ENCODE measurements around the gene KIAA1671. TPM values are rescaled to one million over a fixed set of nuclear protein-coding genes. Genes with fewer than 3 reads are reported as not detected.

KIAA1671 gene
- total RNA-seq, 2 experiments from 2014 or later, result 5.1 to 5.5 TPM

DNA sequence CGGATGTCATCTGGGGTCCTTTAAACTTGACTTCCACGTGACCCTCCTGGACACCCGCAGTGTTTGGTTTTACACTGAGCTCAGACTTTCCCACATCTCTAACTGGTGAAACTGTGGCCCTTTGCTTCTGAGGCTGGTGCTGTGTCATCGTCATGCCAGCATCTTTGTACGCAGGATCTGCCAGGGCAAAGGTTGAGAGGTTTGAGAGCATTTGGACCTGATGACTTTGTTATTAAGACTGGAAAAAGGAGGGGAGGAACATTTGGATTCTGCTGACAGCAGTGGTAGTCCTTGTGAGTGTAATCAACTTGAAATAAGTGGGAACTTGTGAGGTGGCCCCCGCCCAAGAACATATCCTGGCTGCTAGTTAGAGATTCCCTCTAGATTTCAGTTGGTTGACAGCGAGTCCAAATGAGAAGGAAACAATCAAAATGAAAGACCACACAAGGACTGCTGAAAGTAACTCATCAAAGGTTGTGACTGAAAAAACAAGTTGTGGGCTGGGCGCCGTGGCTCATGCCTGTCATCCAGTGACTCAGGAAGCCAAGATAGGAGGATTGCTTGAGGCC lies 102.5 kb downstream of the KIAA1671 start:
- Mint-ChIP-seq H3K4me3 (no peak overlapping the region), H3K4me1 (ENCODE audit: low read depth) (peaks cover 21% of the 10 kb centered on the region), H3K27me3 (ENCODE audit: low read depth) (no peaks in the 10 kb centered on the region), H3K36me3 (ENCODE audit: low read depth) (peaks cover 4% of the 10 kb centered on the region), H3K9me3 (ENCODE audit: insufficient read depth) (peaks cover 7% of the 10 kb centered on the region), H3K27ac (peak overlapping the region; percentile 47)
- DNase-seq (peak; percentile 47), ATAC-seq (peak; percentile 28)
- ChIA-PET POLR2A (interaction anchor here (0.7 to 1.3 kb wide), 2 partner anchors 15 to 496 kb away, joined by 3 read pairs; no protein-coding TSS in a partner anchor), CTCF (interaction anchor here (0.9 to 4.9 kb wide), 9 partner anchors 14 to 118 kb away, joined by 3 to 23 read pairs (median 3); no protein-coding TSS in a partner anchor)

DNA sequence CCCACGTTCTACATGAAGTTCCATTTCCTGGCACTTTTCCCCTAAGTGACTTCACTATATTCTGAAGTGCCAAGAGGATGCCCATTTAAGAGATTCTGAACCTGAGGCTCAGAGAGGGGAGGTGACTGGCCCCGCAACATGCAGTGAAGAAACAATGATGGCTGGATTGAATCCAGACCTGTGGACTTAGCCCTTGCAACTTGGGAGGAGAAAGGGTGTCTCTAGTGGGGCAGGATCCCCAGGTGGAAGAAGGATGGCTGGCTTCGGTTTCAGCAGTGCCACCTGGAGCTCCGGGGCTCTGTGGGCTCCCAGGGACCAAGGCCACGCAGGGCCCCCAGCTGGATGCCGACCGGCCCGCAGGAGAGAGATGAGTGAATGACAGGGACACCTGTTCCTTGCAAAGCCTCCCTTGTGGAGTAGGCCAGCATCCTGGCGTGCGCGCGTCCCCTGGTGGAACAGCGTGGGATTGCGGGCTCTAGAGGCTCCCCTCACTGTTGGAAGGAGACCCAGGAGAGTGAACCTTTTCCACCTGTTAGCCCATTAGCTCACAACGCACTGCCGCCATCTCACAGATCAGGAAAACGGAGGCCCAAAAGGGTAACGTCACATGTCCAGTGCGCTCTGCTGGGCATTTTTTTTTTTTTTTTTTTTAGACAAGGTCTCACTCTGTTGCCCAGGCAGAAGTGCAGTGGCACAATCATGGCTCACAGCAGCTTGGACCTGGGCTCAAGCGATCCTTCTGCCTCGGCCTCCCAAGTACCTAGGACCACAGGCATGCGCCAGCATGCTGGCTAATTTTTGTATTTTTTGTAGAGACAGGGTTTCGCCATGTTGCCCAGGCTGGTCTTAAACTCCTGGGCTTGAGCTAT lies 104.7 kb downstream of the KIAA1671 start:
- peak; percentile 70 for ATAC-seq
- Mint-ChIP-seq H3K27me3 (ENCODE audit: low read depth) (no peaks in the 10 kb centered on the region), H3K36me3 (ENCODE audit: low read depth) (no peaks in the 10 kb centered on the region), H3K4me3 (no peak overlapping the region), H3K4me1 (ENCODE audit: low read depth) (peaks cover 41% of the 10 kb centered on the region), H3K27ac (no peak overlapping the region), H3K9me3 (ENCODE audit: insufficient read depth) (no peaks in the 10 kb centered on the region)
- peak; percentile 84 for DNase-seq
- CTCF ChIA-PET, result interaction anchor here (0.6 to 8.8 kb wide), 16 partner anchors 9 to 734 kb away, joined by 3 to 112 read pairs (median 4); partner anchors contain the start of gene KIAA1671
- POLR2A ChIA-PET, result no interaction called here

DNA sequence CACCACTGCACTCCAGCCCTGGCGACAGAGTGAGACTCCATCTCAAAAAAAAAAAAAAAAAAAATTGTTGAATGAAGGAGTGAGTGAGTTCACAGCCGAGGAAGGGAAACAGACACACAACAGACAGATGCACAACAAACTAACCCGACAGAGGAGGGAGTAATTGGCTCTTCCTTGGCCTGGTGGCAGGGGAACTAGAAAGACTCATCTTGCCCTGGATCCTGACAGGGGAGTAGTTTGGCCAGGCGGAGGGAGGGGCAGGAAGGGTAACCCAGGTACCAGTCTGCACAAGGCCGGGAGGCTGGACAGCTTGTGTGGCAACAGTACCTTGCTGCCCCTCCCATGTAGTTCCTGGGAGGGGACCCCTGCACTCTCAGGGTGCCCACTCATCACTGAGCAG lies 106.9 kb downstream of the KIAA1671 start:
- DNase-seq (no peak), ATAC-seq (no peak)
- Mint-ChIP-seq H3K27me3 (ENCODE audit: low read depth) (no peaks in the 10 kb centered on the region), H3K27ac (peak overlapping the region; percentile 25), H3K36me3 (ENCODE audit: low read depth) (no peaks in the 10 kb centered on the region), H3K9me3 (ENCODE audit: insufficient read depth) (no peaks in the 10 kb centered on the region), H3K4me1 (ENCODE audit: low read depth) (peaks cover 60% of the 10 kb centered on the region), H3K4me3 (no peak overlapping the region)
- ChIA-PET POLR2A (interaction anchor here (1.9 kb wide), 1 partner anchor 11 kb away, joined by 5 read pairs; no protein-coding TSS in a partner anchor), CTCF (interaction anchor here (0.8 to 8.8 kb wide), 7 partner anchors 9 to 123 kb away, joined by 3 to 112 read pairs (median 12); no protein-coding TSS in a partner anchor)

DNA sequence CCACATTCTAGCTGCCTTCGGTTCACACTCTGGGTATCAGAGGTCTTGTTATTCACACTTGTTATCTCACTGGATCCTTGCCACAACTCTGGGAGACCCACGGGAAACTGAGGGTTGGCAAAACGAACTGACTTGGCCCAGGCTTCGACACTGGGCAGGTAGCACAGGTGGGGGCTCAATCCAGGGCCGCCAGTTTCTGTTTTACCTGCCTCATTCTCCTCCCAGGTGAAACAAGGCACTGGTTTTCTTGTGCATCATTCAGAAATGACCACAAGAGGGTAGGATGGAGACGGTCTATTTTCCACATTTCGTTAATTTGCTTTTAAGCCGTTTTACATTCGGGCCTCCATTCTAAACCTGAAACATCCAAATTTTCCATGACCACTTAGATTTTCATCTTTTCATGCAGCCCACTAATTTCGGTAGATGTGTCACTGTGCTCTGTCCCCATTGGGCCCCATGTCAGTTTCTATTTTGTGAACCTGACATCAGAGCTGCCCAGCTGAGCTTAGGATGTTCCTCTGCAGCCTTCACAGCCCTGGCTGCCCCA lies 108.1 kb downstream of the KIAA1671 start:
- peak; percentile 20 for ATAC-seq
- Mint-ChIP-seq H3K4me3 (peak overlapping the region; percentile 43), H3K36me3 (ENCODE audit: low read depth) (no peaks in the 10 kb centered on the region), H3K9me3 (ENCODE audit: insufficient read depth) (no peaks in the 10 kb centered on the region), H3K4me1 (ENCODE audit: low read depth) (peaks cover 61% of the 10 kb centered on the region), H3K27me3 (ENCODE audit: low read depth) (no peaks in the 10 kb centered on the region), H3K27ac (no peak overlapping the region)
- DNase-seq, result peak; percentile 45
- ChIA-PET CTCF (interaction anchor here (1.2 to 8.8 kb wide), 7 partner anchors 9 to 124 kb away, joined by 4 to 112 read pairs (median 13); no protein-coding TSS in a partner anchor), POLR2A (interaction anchor here (1.6 to 1.9 kb wide), 2 partner anchors 10 to 11 kb away, joined by 4 to 5 read pairs; no protein-coding TSS in a partner anchor)

DNA sequence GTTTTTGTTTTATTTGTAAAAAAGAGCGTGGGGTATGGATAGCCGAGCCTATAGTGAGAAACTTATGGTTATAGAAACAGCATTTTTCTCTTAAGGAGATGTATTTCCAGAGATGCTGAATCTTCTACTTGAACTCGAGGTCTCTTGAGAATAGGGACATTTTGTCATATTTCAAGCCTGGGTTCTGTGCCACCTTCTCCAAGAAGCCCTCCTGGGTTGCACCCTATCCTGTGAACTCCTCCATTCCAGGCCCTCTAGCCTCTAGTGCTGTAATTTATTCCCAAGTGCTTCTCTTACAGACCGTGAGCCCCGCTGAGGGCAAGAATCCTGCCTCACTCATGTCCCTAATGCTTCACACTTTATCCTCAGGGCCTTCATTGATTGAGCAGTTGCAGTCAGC lies 108.6 kb downstream of the KIAA1671 start:
- H3K4me3 Mint-ChIP-seq, result no peak overlapping the region
- no peak overlapping the region for H3K27ac Mint-ChIP-seq
- H3K4me1 Mint-ChIP-seq (ENCODE audit: low read depth), result peaks cover 61% of the 10 kb centered on the region
- no peak for DNase-seq
- CTCF ChIA-PET, result interaction anchor here (0.7 to 8.8 kb wide), 8 partner anchors 8 to 1456 kb away, joined by 3 to 112 read pairs (median 12); no protein-coding TSS in a partner anchor
- no peaks in the 10 kb centered on the region for H3K36me3 Mint-ChIP-seq (ENCODE audit: low read depth)
- POLR2A ChIA-PET, result interaction anchor here (0.7 to 1.9 kb wide), 4 partner anchors 9 to 20 kb away, joined by 3 to 5 read pairs (median 4); no protein-coding TSS in a partner anchor
- no peaks in the 10 kb centered on the region for H3K9me3 Mint-ChIP-seq (ENCODE audit: insufficient read depth)
- H3K27me3 Mint-ChIP-seq (ENCODE audit: low read depth), result no peaks in the 10 kb centered on the region
- ATAC-seq, result no peak

DNA sequence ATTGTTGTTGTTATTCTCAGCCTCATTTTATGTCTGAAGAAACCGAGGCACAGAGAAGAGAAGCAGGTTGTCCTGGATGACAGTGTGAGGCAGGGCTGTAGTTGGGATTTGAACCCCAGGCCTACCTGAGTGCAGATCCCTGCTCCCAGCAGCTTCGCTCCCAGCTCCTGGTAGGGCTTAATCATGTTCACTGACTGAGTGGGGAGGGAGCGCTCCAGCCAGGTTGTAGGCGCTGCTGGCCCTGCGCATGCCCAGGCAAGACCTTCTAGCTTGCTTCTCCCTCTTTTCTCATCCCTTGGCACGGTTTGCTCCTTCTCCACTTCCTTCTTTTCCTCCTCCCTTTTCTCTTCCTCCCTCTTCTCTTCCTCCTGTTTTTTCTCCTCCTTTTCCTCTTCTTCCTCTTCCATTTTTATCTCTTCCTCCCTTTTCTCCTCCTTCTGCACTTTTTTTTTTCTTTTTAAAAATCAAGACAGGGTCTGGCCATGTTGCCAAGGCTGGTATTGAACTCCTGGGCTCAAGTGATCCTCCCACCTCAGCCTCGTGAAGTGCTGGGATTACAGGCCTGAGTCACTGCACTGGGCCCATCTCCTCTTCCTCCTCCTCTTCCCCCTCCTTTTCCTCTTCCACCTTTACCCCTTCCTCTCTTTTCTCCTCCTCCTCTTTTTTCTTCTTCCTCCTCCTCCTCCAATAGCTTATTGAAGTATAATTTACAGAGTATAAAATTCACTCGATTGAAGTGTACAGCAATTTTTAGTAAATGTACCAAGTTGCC lies 109.3 kb downstream of the KIAA1671 start:
- Mint-ChIP-seq H3K36me3 (ENCODE audit: low read depth) (no peaks in the 10 kb centered on the region), H3K27ac (peak overlapping the region; percentile 82)
- POLR2A ChIA-PET, result interaction anchor here (0.7 to 1.6 kb wide), 3 partner anchors 10 to 19 kb away, joined by 3 to 4 read pairs (median 3); no protein-coding TSS in a partner anchor

DNA sequence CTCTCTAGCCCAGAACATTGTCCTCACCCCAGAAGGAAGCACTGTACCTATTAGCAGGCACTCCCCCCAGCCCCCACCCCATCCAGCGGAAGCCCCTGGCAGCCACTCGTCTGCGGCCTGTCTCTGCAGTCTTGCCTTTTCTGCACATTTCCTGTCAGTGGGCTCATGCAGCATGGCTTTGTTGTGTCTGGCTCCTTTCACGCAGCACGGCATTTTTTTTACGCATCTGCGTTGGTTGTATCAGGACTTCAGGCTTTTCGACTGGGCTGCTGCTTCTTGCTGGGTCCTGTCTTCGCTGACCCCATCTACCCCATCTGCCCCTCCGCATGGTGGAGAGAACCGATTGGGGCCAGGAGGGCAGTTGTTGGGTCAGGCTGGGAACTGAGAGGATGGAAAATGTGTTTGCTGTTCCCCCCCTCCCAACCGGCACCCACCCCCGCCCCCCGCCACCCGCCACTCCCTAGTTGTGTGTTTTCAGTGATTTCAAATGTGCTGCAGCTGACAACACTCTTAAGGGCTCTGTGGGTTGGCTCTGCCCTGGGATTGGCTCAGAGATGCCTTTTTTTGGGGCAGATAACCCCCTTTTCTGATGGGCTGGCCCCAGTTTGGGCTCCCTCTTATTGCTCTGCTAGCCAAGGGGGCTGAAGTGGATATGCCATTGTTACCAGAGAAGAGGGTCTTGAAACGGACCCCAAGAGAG lies 110.0 kb downstream of the KIAA1671 start:
- CTCF ChIA-PET, result interaction anchor here (1.0 to 8.8 kb wide), 4 partner anchors 10 to 24 kb away, joined by 3 to 112 read pairs (median 12); no protein-coding TSS in a partner anchor
- no peaks in the 10 kb centered on the region for H3K27me3 Mint-ChIP-seq (ENCODE audit: low read depth)
- DNase-seq (peak; percentile 86), ATAC-seq (peak; percentile 86)
- H3K4me1 Mint-ChIP-seq (ENCODE audit: low read depth), result peaks cover 68% of the 10 kb centered on the region
- H3K9me3 Mint-ChIP-seq (ENCODE audit: insufficient read depth), result no peaks in the 10 kb centered on the region
- POLR2A ChIA-PET, result interaction anchor here (1.0 kb wide), 1 partner anchor 19 kb away, joined by 3 read pairs; no protein-coding TSS in a partner anchor
- H3K27ac Mint-ChIP-seq, result peak overlapping the region; percentile 82
- H3K4me3 Mint-ChIP-seq, result peak overlapping the region; percentile 65
- no peaks in the 10 kb centered on the region for H3K36me3 Mint-ChIP-seq (ENCODE audit: low read depth)

More for the DNA sequence above, 109.3 kb downstream of the KIAA1671 start:
- DNase-seq (no peak), ATAC-seq (peak; percentile 10)
- Mint-ChIP-seq H3K4me3 (peak overlapping the region; percentile 65), H3K27me3 (ENCODE audit: low read depth) (no peaks in the 10 kb centered on the region), H3K4me1 (ENCODE audit: low read depth) (peaks cover 66% of the 10 kb centered on the region), H3K9me3 (ENCODE audit: insufficient read depth) (no peaks in the 10 kb centered on the region)
- CTCF ChIA-PET, result interaction anchor here (0.6 to 8.8 kb wide), 9 partner anchors 10 to 1455 kb away, joined by 3 to 112 read pairs (median 9); no protein-coding TSS in a partner anchor

DNA sequence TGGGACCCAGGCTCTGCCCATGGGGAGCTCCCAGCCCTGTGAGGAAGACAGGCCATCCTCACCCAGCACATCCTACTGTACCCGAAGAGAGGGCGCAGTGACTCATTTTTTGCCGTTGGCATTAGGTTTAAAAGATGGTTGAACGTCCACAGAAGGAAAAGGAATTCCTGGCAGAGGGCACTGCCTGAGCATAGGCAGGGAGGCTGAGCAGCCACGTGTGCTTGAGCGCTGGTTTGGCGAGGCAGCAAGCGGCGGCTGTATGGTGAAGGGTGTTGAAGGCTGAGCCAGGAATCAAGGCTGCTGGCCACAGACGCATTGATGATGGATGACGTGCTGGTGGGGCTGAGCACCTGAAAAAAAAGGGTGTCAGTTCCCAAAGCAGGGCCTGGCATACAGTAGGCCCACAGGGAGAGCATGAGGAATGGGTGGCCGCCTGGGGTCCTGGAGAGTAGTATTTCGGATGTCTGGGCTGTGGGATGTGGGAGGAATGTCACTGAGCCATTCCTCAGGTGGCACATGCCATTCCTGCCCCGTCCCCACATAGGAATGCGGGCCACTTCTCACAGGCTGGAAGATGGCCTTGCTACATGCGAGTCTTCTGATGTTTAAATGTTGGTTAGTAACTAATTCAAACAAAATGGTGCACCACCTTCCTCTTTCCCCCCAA lies 112.5 kb downstream of the KIAA1671 start:
- H3K27me3 Mint-ChIP-seq (ENCODE audit: low read depth), result no peaks in the 10 kb centered on the region
- DNase-seq, result no peak
- no peak overlapping the region for H3K4me3 Mint-ChIP-seq
- POLR2A ChIA-PET, result no interaction called here
- no peaks in the 10 kb centered on the region for H3K9me3 Mint-ChIP-seq (ENCODE audit: insufficient read depth)
- CTCF ChIA-PET, result no interaction called here
- ATAC-seq, result no peak
- H3K4me1 Mint-ChIP-seq (ENCODE audit: low read depth), result peaks cover 90% of the 10 kb centered on the region
- H3K27ac Mint-ChIP-seq, result no peak overlapping the region
- no peaks in the 10 kb centered on the region for H3K36me3 Mint-ChIP-seq (ENCODE audit: low read depth)

DNA sequence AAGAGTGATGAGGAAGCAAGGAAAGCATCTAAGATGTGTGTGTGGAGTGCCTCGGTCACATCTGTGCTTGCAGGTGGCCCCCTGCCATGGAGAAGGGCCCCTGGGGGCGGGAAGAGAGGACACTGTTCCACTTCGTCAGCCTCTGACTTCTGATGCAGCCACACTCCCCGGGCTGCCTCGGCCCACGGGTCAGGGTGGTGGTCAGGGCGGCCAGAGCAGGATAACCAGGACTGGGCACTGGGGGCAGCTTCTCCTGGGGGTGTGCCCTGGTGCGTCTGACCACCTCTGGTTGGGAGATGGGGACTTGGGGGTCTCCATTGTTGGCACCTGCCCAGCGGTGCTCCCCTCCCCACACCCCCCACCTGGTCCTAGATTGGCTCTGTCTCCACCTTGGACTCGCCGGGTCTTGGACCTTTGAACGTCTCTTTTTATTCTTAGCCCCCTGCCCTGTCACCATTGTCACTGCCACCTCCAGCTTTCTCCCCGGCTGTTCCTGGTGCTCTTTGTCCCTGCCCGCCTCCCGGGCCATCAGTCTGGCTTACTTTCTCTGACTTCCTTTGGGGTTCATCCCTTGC lies 114.4 kb downstream of the KIAA1671 start:
- POLR2A ChIA-PET, result interaction anchor here (0.5 kb wide), 1 partner anchor 42 kb away, joined by 5 read pairs; no protein-coding TSS in a partner anchor
- no peaks in the 10 kb centered on the region for H3K9me3 Mint-ChIP-seq (ENCODE audit: insufficient read depth)
- peak overlapping the region; percentile 95 for H3K27ac Mint-ChIP-seq
- no peak for ATAC-seq
- DNase-seq, result no peak
- H3K4me1 Mint-ChIP-seq (ENCODE audit: low read depth), result peaks cover 92% of the 10 kb centered on the region
- H3K36me3 Mint-ChIP-seq (ENCODE audit: low read depth), result no peaks in the 10 kb centered on the region
- peak overlapping the region; percentile 80 for H3K4me3 Mint-ChIP-seq
- H3K27me3 Mint-ChIP-seq (ENCODE audit: low read depth), result no peaks in the 10 kb centered on the region
- CTCF ChIA-PET, result interaction anchor here (0.7 to 1.3 kb wide), 2 partner anchors 9 to 13 kb away, joined by 4 to 7 read pairs; no protein-coding TSS in a partner anchor

Data from activated CD8-positive, alpha-beta T cell treated with anti-CD3 and anti-CD28 coated beads, Interleukin-2, amount 10 ng/mL, durations not matched to agents 7 days and 5 days (primary cell).